Neural crest cell (in vitro differentiated cells): ENCODE measurements around the gene GRAMD4. TPM values are rescaled to one million over a fixed set of nuclear protein-coding genes. Genes with fewer than 3 reads are reported as not detected.

Experiments used
- DNase-seq: peaks from one replicate; pipeline ENCODE4 v3.0.0; 2021; ENCODE audit warnings: low read depth, mixed read lengths, low spot score
- H3K27ac Mint-ChIP-seq: one replicate; pipeline ENCODE4 v1.8.0; 2021; ENCODE audit warnings: mild to moderate bottlenecking, mixed read lengths; ENCODE audit not compliant: unreplicated experiment
- H3K27me3 Mint-ChIP-seq: 2 replicates; pipeline ENCODE4 v1.8.0; 2021; ENCODE audit warnings: low read depth, mild to moderate bottlenecking, mixed read lengths
- H3K36me3 Mint-ChIP-seq: 2 replicates; pipeline ENCODE4 v1.8.0; 2021; ENCODE audit warnings: low read depth, mild to moderate bottlenecking, mixed read lengths
- H3K4me1 Mint-ChIP-seq: 2 replicates; pipeline ENCODE4 v1.8.0; 2021; ENCODE audit warnings: mixed read lengths
- H3K4me3 Mint-ChIP-seq: one replicate; pipeline ENCODE4 v1.8.0; 2021; ENCODE audit warnings: mild to moderate bottlenecking, mixed read lengths
- H3K9me3 Mint-ChIP-seq: 2 replicates; pipeline ENCODE4 v1.8.0; 2021; ENCODE audit warnings: mixed read lengths
- total RNA-seq: library from RNA; stranded (reverse); gene quantifications from 2 replicates; pipeline ENCODE4 v1.2.1, GENCODE V29; 2021
- TF ChIP-seq, protein P1 (sequence below): fragments of 200-600 bp; sonication (generic); conservative IDR thresholded peaks from 2 replicates; pipeline ENCODE4 v1.5.0; 2021; ENCODE audit warnings: antibody characterized with exemption, mild to moderate bottlenecking

GRAMD4 gene
- total RNA-seq, 1 donor from 2014 or later = 34.1 TPM

GRCh38 chr22:46593996-46594946 lies 25.9 kb upstream of the GRAMD4 start:
- Mint-ChIP-seq H3K27ac (no peak overlapping the region), H3K4me1 (peaks cover 11% of the 10 kb centered on the region), H3K4me3 (no peak overlapping the region), H3K9me3 (no peaks in the 10 kb centered on the region), H3K36me3 (no peaks in the 10 kb centered on the region), H3K27me3 (no peaks in the 10 kb centered on the region)
- no peak for DNase-seq
- TF ChIP-seq, protein P1, sequence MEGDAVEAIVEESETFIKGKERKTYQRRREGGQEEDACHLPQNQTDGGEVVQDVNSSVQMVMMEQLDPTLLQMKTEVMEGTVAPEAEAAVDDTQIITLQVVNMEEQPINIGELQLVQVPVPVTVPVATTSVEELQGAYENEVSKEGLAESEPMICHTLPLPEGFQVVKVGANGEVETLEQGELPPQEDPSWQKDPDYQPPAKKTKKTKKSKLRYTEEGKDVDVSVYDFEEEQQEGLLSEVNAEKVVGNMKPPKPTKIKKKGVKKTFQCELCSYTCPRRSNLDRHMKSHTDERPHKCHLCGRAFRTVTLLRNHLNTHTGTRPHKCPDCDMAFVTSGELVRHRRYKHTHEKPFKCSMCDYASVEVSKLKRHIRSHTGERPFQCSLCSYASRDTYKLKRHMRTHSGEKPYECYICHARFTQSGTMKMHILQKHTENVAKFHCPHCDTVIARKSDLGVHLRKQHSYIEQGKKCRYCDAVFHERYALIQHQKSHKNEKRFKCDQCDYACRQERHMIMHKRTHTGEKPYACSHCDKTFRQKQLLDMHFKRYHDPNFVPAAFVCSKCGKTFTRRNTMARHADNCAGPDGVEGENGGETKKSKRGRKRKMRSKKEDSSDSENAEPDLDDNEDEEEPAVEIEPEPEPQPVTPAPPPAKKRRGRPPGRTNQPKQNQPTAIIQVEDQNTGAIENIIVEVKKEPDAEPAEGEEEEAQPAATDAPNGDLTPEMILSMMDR = no peak

DNA sequence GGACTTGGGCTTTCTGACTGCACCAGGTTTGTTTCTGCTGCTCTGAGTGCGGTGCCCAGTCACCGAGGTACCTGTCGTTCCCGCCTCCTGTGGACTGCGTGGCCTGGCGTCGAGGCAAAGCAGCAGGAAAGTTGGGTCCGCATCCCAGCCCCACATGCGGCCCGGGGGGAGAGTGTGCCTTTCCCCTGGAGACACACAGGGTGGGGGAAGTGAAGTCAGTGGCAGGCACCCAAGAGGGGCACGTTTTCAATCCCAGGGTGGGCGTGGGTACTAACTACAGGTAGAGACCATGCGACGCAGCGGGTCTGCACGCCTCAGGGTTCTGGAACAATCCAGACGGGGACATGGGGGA lies 25.3 kb upstream of the GRAMD4 start:
- no peaks in the 10 kb centered on the region for H3K36me3 Mint-ChIP-seq
- peaks cover 11% of the 10 kb centered on the region for H3K4me1 Mint-ChIP-seq
- H3K4me3 Mint-ChIP-seq = no peak overlapping the region
- H3K9me3 Mint-ChIP-seq = no peaks in the 10 kb centered on the region
- TF ChIP-seq, protein P1 = no peak
- H3K27me3 Mint-ChIP-seq = no peaks in the 10 kb centered on the region
- no peak overlapping the region for H3K27ac Mint-ChIP-seq
- DNase-seq = no peak

- no peak overlapping the region for H3K27ac Mint-ChIP-seq
- H3K27me3 Mint-ChIP-seq = no peaks in the 10 kb centered on the region
- H3K4me1 Mint-ChIP-seq = peaks cover 11% of the 10 kb centered on the region
- H3K36me3 Mint-ChIP-seq = no peaks in the 10 kb centered on the region
- DNase-seq = no peak
- no peaks in the 10 kb centered on the region for H3K9me3 Mint-ChIP-seq
- no peak overlapping the region for H3K4me3 Mint-ChIP-seq
- TF ChIP-seq, protein P1 = no peak
Measured at GRCh38 chr22:46595545-46595944, 24.6 kb upstream of the GRAMD4 start.

- Mint-ChIP-seq H3K27me3 (no peaks in the 10 kb centered on the region), H3K27ac (no peak overlapping the region), H3K9me3 (no peaks in the 10 kb centered on the region), H3K36me3 (no peaks in the 10 kb centered on the region), H3K4me3 (no peak overlapping the region), H3K4me1 (peaks cover 11% of the 10 kb centered on the region)
- DNase-seq = no peak
- TF ChIP-seq, protein P1 = no peak
Measured at GRCh38 chr22:46596032-46596441, 24.1 kb upstream of the GRAMD4 start.

DNA sequence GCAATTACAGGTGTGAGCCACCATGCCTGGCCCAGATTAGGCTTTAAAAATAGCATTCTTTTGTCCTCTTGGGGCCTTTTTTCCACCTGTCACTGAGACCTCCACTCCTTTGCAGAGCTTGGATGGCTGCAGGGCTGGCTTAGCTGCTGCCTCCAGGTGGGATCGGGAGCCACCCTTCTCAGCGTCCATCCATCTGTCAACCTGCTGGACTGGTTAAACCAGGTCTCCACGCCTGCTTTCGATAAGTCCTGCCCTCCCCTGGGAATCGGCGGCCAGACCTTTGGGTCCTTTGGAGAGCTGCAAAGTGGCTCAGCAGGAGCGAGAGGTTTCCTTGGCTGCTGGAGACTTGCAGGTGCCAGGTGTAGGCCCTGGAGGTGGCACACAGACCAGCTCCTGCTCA lies 23.4 kb upstream of the GRAMD4 start:
- Mint-ChIP-seq H3K4me1 (peaks cover 11% of the 10 kb centered on the region), H3K9me3 (no peaks in the 10 kb centered on the region), H3K36me3 (no peaks in the 10 kb centered on the region), H3K27ac (no peak overlapping the region), H3K4me3 (no peak overlapping the region), H3K27me3 (no peaks in the 10 kb centered on the region)
- no peak for DNase-seq
- TF ChIP-seq, protein P1 = no peak
